ENCODE data around the gene GRIK4.

- no peak for TF ChIP-seq CTCF (conservative IDR thresholded peaks at IDR 0.05 in 1 of 2, IDR thresholded peaks at IDR 0.05 in 1 of 2; ENCODE audit: extremely low read depth in 1 of 2, insufficient read depth in 1 of 2, low read depth in 1 of 2, low read length in 2 of 2)
- no peak for TF ChIP-seq EZH2 (IDR thresholded peaks at IDR 0.05; ENCODE audit: borderline replicate concordance, low read length)
Measured at GRCh38 chr11:120482149-120482548, 29.4 kb upstream of the GRIK4 start.

Data from mammary epithelial cell (primary cell).